Suprapubic skin (tissue), 4 donors: ENCODE measurements around the gene NEUROG3.

Experiments
- CTCF ChIP-seq, 2 donors: fragments of 200-600 bp in 1 of 2; fragments of 450-650 bp in 1 of 2; sonication (generic) in 1 of 2; IDR thresholded peaks; one replicate each; pipeline ENCODE4 v1.5.1; 2016 to 2019; ENCODE audit warnings: antibody characterized with exemption in 2 of 2, mild to moderate bottlenecking in 1 of 2, moderate library complexity in 1 of 2
- EP300 ChIP-seq: sonication (generic); formaldehyde crosslinking; IDR thresholded peaks from one replicate; pipeline ENCODE4 v1.6.1; 2017; ENCODE audit warnings: antibody characterized with exemption
- POLR2A ChIP-seq, 2 donors: fragments of 450-650 bp; IDR thresholded peaks; one replicate each; pipeline ENCODE4 v1.6.1; 2017; ENCODE audit warnings: antibody characterized with exemption in 2 of 2, mild to moderate bottlenecking in 2 of 2, moderate library complexity in 2 of 2
- POLR2AphosphoS5 ChIP-seq, 3 donors: sonication (generic); formaldehyde crosslinking; IDR thresholded peaks; one replicate each; pipeline ENCODE4 v1.6.1; 2017; ENCODE audit warnings: antibody characterized with exemption in 3 of 3

- no peak for TF ChIP-seq CTCF (IDR thresholded peaks at IDR 0.05)
- TF ChIP-seq POLR2AphosphoS5 (IDR thresholded peaks at IDR 0.05): no peak
- TF ChIP-seq POLR2A (IDR thresholded peaks at IDR 0.05): no peak
- TF ChIP-seq EP300: no peak
Observed at GRCh38 chr10:69609077-69609476, 35.9 kb upstream of the NEUROG3 start.
